HG03442 (cell line): Measurements from ENCODE around the gene MAT1A.
A peak's percentile ranks its signal among the peaks of the same experiment; 100 is the strongest.
"Not testable (repeated sequence)": the region's sequence is repeated elsewhere in the genome, so short reads cannot be mapped to it uniquely, and the experiment has no call there.

ENCODE experiments used
- ATAC-seq: cut with Tn5 transposase; IDR thresholded peaks from one replicate; pipeline ENCODE4 v1.9.1; 2021; ENCODE audit warnings: mild to moderate bottlenecking, moderate library complexity; ENCODE audit not compliant: unreplicated experiment

The MAT1A gene

DNA sequence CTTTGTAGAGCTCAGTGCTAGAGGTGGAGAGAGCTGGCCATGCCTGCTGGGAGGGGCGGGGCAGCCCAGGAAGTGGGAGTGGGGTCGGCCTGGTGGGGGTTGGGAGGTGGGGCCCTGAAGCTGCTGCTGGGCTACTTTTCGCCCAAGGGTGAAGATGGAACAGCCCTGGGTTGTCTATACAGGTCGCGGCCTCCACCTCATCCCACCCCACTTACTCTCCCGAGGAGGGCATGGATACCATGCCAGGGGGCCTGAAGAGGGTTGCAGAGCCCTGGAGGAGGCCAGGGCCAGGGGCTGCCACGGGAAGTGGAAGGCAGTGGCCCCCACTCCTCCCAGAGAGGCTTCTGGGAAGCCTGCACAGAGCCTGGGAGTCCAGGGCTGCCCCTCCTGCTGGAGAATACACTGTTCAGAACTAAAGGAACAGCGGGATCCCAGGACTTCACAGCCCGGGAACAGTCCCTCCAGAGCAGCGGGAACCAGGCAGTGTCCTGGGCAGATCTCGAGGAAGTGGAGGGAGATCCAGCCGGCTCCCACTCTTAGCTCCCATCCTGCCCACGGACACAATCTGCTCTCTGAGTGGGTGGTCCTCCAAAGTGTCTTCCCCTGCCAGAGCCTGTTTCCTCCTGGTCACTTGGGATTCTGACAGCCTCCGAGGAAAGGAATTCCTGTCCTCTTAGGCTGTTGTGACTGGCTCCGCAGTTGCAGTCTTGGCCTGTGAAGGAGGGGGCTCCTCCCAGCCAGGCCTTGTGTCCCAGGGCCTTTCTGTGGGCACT, 23.5 kb downstream of the MAT1A start:
- no peak for ATAC-seq

GRCh38 chr10:80264081-80265056, 25.1 kb downstream of the MAT1A start:
- no peak for ATAC-seq

- no peak for ATAC-seq
These were observed 28.0 kb downstream of the MAT1A start for GRCh38 chr10:80261316-80262030.

- peak; percentile 37 for ATAC-seq
These were observed 28.9 kb downstream of the MAT1A start for GRCh38 chr10:80260295-80261243.

DNA sequence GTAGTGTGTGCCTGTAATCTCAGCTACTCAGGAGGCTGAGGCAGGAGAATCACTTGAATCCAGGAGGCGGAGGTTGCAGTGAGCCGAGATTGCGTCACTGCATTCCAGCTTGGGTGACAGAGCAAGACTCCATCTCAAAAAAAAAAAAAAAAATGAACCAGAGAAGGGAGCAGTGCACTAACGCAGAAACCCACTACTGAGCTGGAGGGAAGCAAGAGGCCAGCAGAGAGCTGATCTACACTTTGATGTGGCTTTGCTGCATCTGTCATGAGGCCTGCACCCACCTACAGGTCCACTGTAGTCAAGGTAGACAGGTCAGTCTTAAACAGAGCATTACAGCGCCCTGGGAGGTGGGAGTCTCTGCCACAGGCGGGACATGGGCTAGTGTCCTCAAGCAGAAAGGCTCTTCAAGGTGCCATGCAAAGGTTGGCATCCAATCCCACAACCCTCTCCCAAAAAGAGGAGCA, 30.0 kb downstream of the MAT1A start:
- ATAC-seq = no peak

GRCh38 chr10:80256798-80257197, 32.7 kb downstream of the MAT1A start:
- ATAC-seq = not testable (repeated sequence)

DNA sequence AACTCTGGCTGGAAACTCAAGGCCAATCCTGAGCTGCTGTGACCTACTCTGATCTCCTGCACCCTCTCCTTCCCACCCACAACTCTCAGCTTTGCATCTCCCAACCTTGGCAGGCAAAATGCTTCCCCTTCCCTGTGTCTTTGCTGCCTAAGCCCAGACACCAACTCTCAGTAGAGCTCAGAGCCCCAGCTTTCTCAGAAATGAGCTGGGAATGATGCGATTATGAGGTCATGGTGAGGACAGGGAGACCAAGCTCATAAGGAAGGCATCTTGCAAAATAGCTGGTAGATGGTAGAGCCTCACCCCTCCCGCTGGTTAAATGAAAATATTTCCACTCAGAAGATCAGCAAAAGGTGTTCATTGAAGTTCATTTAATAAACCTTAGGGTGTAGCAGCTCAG, 34.7 kb downstream of the MAT1A start:
- not testable (repeated sequence) for ATAC-seq

DNA sequence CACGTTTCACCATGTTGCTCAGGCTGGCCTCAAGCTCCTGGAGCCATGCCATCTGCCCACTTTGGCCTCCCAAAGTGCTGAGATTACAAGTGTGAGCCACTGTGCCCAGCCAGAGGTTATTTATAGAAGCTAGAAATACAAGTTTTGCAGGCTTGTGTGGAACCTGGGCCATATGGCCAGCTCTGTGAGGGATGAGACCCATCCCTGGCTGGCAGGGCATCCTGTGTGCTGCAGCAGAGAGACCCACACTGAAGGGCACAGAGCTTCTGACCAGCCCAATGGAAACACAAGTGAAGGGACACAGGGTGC, 35.5 kb downstream of the MAT1A start:
- not testable (repeated sequence) for ATAC-seq

GRCh38 chr10:80253266-80253962, 36.0 kb downstream of the MAT1A start:
- peak; percentile 83 for ATAC-seq

DNA sequence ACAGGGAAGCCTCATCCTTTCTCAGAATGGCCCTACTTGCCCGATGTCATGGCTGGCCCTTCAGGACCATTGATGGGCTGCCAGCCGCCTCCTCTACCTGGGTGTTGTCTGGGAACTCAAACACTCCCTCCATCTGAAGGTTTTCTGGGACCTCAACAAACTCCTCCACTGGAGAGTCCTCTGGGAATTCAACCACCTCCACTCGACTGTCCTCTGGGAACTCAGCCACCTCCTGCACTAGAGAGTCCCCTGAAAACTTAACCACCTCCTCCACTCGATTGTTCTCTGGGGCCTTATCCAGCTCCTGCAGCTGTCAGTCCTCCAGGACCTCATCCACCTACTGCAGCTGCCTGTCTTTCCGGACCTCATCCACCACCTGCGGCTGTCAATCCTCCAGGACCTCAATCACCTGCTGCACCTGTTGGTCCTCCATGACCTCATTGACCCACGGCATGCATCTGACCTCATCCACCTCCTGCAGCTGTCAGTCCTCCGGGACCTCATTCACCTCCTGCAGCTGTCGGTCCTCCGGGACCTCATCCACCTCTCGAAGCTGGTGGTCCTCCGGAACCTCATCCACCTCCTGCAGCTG, 37.1 kb downstream of the MAT1A start:
- no peak for ATAC-seq

DNA sequence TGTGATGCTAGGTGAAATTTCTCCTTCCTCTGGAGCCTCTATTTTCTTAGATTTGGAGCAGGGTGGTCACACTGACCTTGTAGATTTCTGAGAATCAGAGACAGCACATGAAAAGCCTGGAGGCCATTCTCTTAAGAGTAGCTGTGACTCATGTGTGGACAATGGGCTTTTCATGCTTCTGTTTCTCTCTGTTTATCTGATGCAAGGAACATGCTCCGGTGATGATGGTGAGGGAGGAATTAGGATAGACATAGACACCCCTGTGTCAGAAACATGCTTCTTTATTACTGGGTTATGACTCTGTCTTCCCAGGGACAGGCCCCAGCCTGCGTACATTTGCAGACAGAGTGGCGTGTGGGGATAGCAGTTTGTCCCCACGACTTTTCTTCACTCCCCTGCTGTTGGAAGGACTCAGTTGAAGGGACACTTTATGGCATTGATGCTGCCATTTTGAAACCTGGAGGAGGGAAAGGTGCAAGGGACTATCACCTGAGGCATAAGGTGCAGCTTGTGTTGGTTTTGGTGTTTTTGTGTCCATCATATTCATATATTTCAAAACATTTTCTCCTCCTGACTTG, 37.7 kb downstream of the MAT1A start:
- ATAC-seq = not testable (repeated sequence)

DNA sequence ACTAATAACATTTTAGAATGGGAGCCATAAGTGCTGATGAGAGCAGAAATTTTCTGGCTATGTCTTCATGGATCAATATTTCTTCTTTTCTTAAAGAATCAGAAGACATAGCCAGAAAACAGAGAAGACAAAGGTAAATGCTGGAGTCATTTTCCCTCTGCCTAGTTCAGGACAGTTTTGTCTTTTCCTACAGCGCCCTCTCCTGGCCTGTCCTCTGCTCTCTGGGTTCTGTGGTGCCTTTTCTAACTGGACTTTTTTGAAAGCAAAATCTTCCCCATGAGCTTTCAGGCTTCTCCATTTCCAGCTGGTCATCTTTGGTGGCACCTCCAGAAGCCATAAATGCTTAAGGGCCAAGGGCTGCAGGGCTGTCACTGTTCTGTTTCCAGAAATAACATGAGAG, 39.1 kb downstream of the MAT1A start:
- not testable (repeated sequence) for ATAC-seq

DNA sequence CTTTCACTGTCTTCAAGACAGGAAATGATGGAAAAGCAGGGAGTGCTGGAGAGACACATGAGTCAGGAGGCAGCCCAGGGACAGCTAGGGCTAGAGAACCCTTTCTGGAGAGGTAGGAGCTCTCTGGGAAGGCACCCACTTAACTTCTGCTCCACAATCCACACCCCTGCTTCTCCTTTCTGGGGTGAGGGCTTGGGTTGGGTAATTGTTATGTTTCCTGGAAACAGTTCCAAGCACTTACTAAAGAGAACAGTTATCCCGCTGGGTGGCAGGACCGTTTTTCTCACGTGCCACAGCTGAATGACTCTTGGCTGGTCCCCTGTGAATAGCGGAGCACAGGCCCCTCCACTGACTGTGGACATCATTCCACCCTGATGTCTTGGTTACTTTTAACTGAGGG, 39.6 kb downstream of the MAT1A start:
- not testable (repeated sequence) for ATAC-seq

- ATAC-seq = not testable (repeated sequence)
These were observed 41.8 kb downstream of the MAT1A start for GRCh38 chr10:80247611-80248010.

DNA sequence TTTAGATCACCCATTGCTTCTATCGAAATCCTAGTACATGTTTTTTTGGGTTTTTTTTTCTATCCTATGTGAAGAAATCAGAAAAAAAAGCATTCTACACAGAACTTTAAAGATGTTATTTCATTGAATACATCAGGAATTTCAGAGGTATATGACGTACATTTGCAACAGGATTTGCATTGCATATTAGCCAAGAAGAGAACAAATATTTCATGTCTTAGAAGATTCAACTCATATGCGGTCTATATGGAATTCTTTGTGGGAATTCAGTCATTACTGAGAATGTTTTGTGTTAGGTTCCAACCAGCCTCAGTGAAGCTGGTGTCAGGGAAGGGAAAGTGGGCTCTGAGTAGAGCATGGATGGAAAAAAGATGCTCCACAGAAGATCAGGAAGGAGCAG, 45.1 kb downstream of the MAT1A start:
- not testable (repeated sequence) for ATAC-seq

DNA sequence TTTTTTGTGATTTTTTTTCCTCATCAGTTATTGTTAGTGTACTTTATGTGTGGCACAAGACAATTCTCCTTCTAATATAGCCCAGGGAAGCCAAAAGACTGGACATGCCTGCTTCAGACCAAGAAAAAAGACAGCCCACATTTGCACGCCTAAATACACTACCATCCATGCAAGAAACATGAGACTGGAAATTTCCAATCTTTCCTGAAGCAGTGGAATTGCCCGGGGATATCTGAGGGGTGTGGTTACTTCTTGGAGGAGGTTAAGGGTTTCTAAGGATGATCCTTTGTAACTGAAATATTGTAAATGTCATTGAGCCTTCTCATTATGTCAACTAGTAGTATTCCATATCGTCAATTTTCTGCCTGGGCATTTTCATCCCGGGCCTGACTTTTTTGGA, 47.1 kb downstream of the MAT1A start:
- not testable (repeated sequence) for ATAC-seq

DNA sequence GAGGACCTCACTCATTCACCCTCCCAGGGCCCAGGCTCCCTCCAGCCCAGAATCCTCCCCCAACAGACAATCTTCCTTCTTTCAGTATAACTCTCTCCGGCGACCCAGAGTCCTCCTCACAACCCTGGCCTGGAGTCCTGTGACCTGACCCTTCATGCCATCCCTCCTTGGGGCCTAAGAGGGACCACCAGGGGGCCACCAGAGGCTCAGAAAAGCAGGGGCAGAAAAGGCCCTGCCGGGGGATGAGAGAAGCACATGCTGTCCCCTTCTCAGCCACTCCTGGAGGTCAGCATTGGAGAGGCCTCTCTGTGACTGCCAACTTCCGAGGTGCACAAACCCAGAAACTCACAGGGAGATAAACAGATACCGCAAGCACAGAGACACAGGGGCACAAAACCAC, 53.0 kb downstream of the MAT1A start:
- not testable (repeated sequence) for ATAC-seq

DNA sequence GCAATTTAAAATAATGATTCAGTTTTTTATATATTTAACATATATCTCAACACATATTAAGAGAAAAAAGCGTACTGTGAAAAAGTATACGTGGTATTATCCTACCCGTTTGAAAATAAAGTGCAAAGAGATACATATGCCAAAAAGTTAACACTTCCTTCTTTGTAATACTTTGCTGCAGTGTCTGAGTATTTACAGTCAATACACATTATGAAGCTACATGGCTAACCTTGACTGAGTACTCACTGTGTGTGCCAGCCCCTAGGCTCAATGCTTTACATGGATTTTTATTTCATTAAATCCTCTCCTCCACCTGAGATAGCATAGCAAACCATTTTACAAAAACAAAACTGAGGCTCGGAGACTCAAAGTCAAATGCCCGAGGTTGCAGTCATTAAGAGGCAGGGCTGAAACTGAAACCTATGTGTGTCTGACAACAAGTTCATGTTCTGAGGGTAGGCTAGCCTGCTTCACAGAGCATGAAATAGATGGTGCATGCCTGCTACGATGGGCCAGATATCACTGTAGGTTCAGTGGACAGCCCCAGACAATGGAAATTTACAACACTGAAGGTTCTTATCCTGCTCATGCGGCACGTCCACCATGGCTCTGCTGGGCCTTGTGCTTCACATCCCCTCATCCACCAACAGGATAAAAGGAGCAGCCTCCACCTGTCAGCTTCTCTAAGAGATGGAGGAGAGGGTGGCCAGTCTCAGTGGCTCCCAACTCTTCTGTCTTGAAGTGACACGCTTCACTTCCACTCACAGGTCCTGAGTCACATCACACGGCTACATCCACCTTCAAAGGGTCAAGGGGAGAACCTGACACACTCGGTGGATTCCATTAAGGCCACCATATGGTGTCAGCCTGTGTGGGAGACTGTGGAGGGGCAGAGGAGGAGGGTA, 54.9 kb downstream of the MAT1A start:
- peak; percentile 100 for ATAC-seq
